H1 (cell line): ENCODE measurements around the gene TOP1. TPM values are rescaled to one million over a fixed set of nuclear protein-coding genes. Genes with fewer than 3 reads are reported as not detected.

ENCODE experiments used
- CTCF ChIA-PET: fragments of 300-600 bp; sonication (Branson Sonifier 250); formaldehyde crosslinking; loops from one replicate; lab custom pipeline; 2021; ENCODE audit not compliant: partially characterized antibody; lab: Charles Lee
- POLR2A ChIA-PET: fragments of 300-600 bp; sonication (Branson Sonifier 250); formaldehyde crosslinking; loops from one replicate; lab custom pipeline; 2021; ENCODE audit warnings: inconsistent platforms; ENCODE audit not compliant: partially characterized antibody; lab: Charles Lee
- DNase-seq, 2 experiments: peaks; one replicate each; pipeline versions ENCODE4 v3.0.0 to v3.0.0-alpha.2; 2010 to 2022; ENCODE audit warnings: low spot score in 2 of 2, low read depth in 1 of 2, mixed read lengths in 1 of 2
- FAIRE-seq: peaks from 2 replicates; lab custom pipeline; 2011; peaks lifted over from hg19 to GRCh38; lab: Jason Lieb, UNC
- H2AFZ ChIP-seq: 2 replicates; pipeline ENCODE4 v1.8.1; 2012; ENCODE audit warnings: low read length, inconsistent platforms
- H2AK5ac ChIP-seq: 2 replicates; pipeline ENCODE4 v1.6.1; 2013; ENCODE audit warnings: low read depth, low read length
- H2BK120ac ChIP-seq: replicated peaks from 2 replicates; pipeline ENCODE3; 2013; ENCODE audit warnings: low read depth, low read length, inconsistent platforms
- H2BK12ac ChIP-seq: 2 replicates; pipeline ENCODE4 v1.6.1; 2013; ENCODE audit warnings: low read depth, low read length
- H2BK15ac ChIP-seq: 2 replicates; pipeline ENCODE4 v1.6.1; 2013; ENCODE audit warnings: low read length
- H2BK20ac ChIP-seq: 2 replicates; pipeline ENCODE4 v1.6.1; 2013; ENCODE audit warnings: low read length
- H2BK5ac ChIP-seq: 2 replicates; pipeline ENCODE4 v1.6.1; 2013; ENCODE audit warnings: low read depth, low read length
- H3K14ac ChIP-seq: 2 replicates; pipeline ENCODE4 v1.6.1; 2013; ENCODE audit warnings: inconsistent platforms; ENCODE audit not compliant: insufficient read length
- H3K18ac ChIP-seq: 2 replicates; pipeline ENCODE4 v1.6.1; 2013; ENCODE audit warnings: low read length; ENCODE audit errors: extremely low read depth
- H3K23ac ChIP-seq: 2 replicates; pipeline ENCODE4 v1.6.1; 2013; ENCODE audit warnings: inconsistent platforms; ENCODE audit not compliant: insufficient read length
- H3K23me2 ChIP-seq: 2 replicates; pipeline ENCODE4 v1.6.1; 2013; ENCODE audit warnings: low read depth, low read length
- H3K27ac ChIP-seq: 2 replicates; pipeline ENCODE4 v1.6.1; 2011; ENCODE audit warnings: low read depth, low read length, inconsistent platforms
- H3K27me3 ChIP-seq, 4 experiments: replicated peaks in 1 of 4; 1 replicate in 1 of 4; 2 replicates in 3 of 4; pipeline versions ENCODE4 v1.6.1 to v1.8.1; 2011 to 2013; ENCODE audit warnings: low read length in 3 of 4, mild to moderate bottlenecking in 3 of 4, inconsistent platforms in 2 of 4, mixed read lengths in 2 of 4, moderate library complexity in 1 of 4; ENCODE audit not compliant: control insufficient read depth in 3 of 4, insufficient read depth in 3 of 4; ENCODE audit errors: extremely low read depth in 1 of 4
- H3K36me3 ChIP-seq, 4 experiments: 2 replicates each; pipeline versions ENCODE4 v1.6.1 to v1.8.1; 2011 to 2013; ENCODE audit warnings: mild to moderate bottlenecking in 4 of 4, low read length in 3 of 4, moderate library complexity in 2 of 4, control low read depth in 1 of 4, inconsistent platforms in 1 of 4; ENCODE audit not compliant: insufficient read depth in 4 of 4, control insufficient read depth in 2 of 4
- H3K4ac ChIP-seq: replicated peaks from 2 replicates; pipeline ENCODE3; 2013; ENCODE audit warnings: low read length, low read depth, mixed read lengths, inconsistent platforms; ENCODE audit not compliant: insufficient read length
- H3K4me1 ChIP-seq, 4 experiments: replicated peaks in 1 of 4; 1 replicate in 1 of 4; 2 replicates in 3 of 4; pipeline versions ENCODE4 v1.6.1 to v1.8.1; 2011 to 2013; ENCODE audit warnings: low read length in 3 of 4, inconsistent platforms in 2 of 4, mixed read lengths in 1 of 4; ENCODE audit not compliant: insufficient read depth in 4 of 4, control insufficient read depth in 3 of 4
- H3K4me2 ChIP-seq, 2 experiments: 2 replicates each; pipeline versions ENCODE4 v1.6.1 to v1.8.1; 2011 to 2013; ENCODE audit warnings: low read depth in 2 of 2, low read length in 2 of 2, control low read depth in 1 of 2, inconsistent platforms in 1 of 2, mild to moderate bottlenecking in 1 of 2; ENCODE audit not compliant: insufficient read depth in 1 of 2
- H3K4me3 ChIP-seq, 4 experiments: fragments of 200-600, 300-600 bp in 1 of 4; sonication (generic), shearing (Covaris generic), sonication (Bioruptor Twin) in 1 of 4; 2 replicates each; pipeline versions ENCODE4 v1.5.1 to v1.8.1; 2011 to 2016; ENCODE audit warnings: low read length in 4 of 4, low read depth in 3 of 4, control low read depth in 2 of 4, inconsistent platforms in 2 of 4, mild to moderate bottlenecking in 2 of 4, mixed read lengths in 1 of 4, moderate library complexity in 1 of 4; ENCODE audit not compliant: insufficient read depth in 2 of 4; ENCODE audit errors: extremely low read depth in 1 of 4
- H3K56ac ChIP-seq: replicated peaks from 2 replicates; pipeline ENCODE3; 2013; ENCODE audit warnings: low read depth, mild to moderate bottlenecking, mixed read lengths, low read length, inconsistent platforms; ENCODE audit not compliant: insufficient read length
- H3K79me1 ChIP-seq: 2 replicates; pipeline ENCODE4 v1.6.1; 2013; ENCODE audit warnings: low read depth, low read length, control low read depth
- H3K79me2 ChIP-seq, 2 experiments: 2 replicates each; pipeline versions ENCODE4 v1.6.1 to v1.8.1; 2012 to 2013; ENCODE audit warnings: low read length in 2 of 2, mild to moderate bottlenecking in 2 of 2, inconsistent platforms in 1 of 2; ENCODE audit not compliant: insufficient read depth in 2 of 2, control insufficient read depth in 1 of 2
- H3K9ac ChIP-seq, 4 experiments: replicated peaks in 1 of 4; 1 replicate in 1 of 4; 2 replicates in 3 of 4; pipeline versions ENCODE4 v1.6.1 to v1.8.1; 2011 to 2013; ENCODE audit warnings: low read depth in 3 of 4, low read length in 3 of 4, control low read depth in 2 of 4, mild to moderate bottlenecking in 2 of 4, moderate library complexity in 2 of 4, inconsistent platforms in 1 of 4; ENCODE audit errors: extremely low read depth in 1 of 4
- H3K9me3 ChIP-seq, 2 experiments: 2 replicates each; pipeline versions ENCODE4 v1.6.1 to v1.8.1; 2012 to 2013; ENCODE audit warnings: mild to moderate bottlenecking in 2 of 2, moderate library complexity in 2 of 2, control low read depth in 1 of 2, inconsistent platforms in 1 of 2, low read depth in 1 of 2, low read length in 1 of 2, mixed read lengths in 1 of 2; ENCODE audit not compliant: insufficient read depth in 2 of 2
- H4K20me1 ChIP-seq, 2 experiments: replicated peaks in 1 of 2; 2 replicates each; pipeline versions ENCODE3 to v1.8.1; 2011 to 2013; ENCODE audit warnings: inconsistent platforms in 2 of 2, low read length in 2 of 2, mild to moderate bottlenecking in 1 of 2; ENCODE audit not compliant: insufficient read depth in 2 of 2, control insufficient read depth in 1 of 2
- H4K5ac ChIP-seq: 2 replicates; pipeline ENCODE4 v1.6.1; 2013; ENCODE audit warnings: low read length, low read depth, mixed read lengths, inconsistent platforms; ENCODE audit not compliant: insufficient read length
- H4K8ac ChIP-seq: 2 replicates; pipeline ENCODE4 v1.8.0; 2013; ENCODE audit warnings: mild to moderate bottlenecking, moderate library complexity, low read length, inconsistent platforms; ENCODE audit not compliant: insufficient read depth; ENCODE audit errors: extremely low read depth
- H4K91ac ChIP-seq: replicated peaks from 2 replicates; pipeline ENCODE3; 2013; ENCODE audit warnings: low read length, mixed read lengths, inconsistent platforms; ENCODE audit not compliant: insufficient read length
- CBX8 ChIP-seq: fragments of 300-800, 300-1000 bp; sonication (generic); IDR thresholded peaks from 2 replicates; pipeline ENCODE4 v1.7.1; 2016; ENCODE audit warnings: low read depth, low read length, borderline replicate concordance
- CEBPB ChIP-seq: IDR thresholded peaks from 2 replicates; pipeline ENCODE4 v1.6.1; 2012; ENCODE audit warnings: low read depth, low read length
- EGR1 ChIP-seq: IDR thresholded peaks from 2 replicates; pipeline ENCODE4 v1.6.1; 2011; ENCODE audit warnings: low read depth, low read length, borderline replicate concordance
- NANOG ChIP-seq: IDR thresholded peaks from 2 replicates; pipeline ENCODE4 v1.6.1; 2011; ENCODE audit warnings: low read length, low read depth, mild to moderate bottlenecking, inconsistent platforms; ENCODE audit not compliant: insufficient read depth, poor library complexity, severe bottlenecking
- SP1 ChIP-seq: IDR thresholded peaks from 2 replicates; pipeline ENCODE4 v1.6.1; 2011; ENCODE audit warnings: low read depth, low read length
- WGBS, 2 experiments: shearing (Covaris generic) in 1 of 2; methylation state at CpG; one replicate each; pipeline versions ENCODE4 v1.1.6 to v1.1.7; 2013 to 2015; ENCODE audit warnings: low lambda C conversion rate in 2 of 2, mixed read lengths in 2 of 2, inconsistent platforms in 1 of 2, low coverage in 1 of 2, missing lambda C conversion rate in 1 of 2; ENCODE audit not compliant: insufficient replicate concordance in 2 of 2, insufficient coverage in 1 of 2, insufficient read length in 1 of 2; ENCODE audit errors: extremely low coverage in 1 of 2, missing lambda C conversion rate in 1 of 2; 5-methylcytosine and 5-hydroxymethylcytosine counted together
- polyA plus RNA-seq, 7 experiments: library from polyadenylated mRNA; depleted of rRNA in 3 of 7; stranded (reverse) in 5 of 7; unstranded in 2 of 7; fragments of >200 nt in 5 of 7; fragments of 200-250 nt in 2 of 7; gene quantifications; 1 replicate in 5 of 7; 2 replicates in 1 of 7; 4 replicates in 1 of 7; pipeline versions ENCODE4 v1.2.1 to v1.2.3, GENCODE V29; 2011 to 2013; ENCODE audit warnings: missing spikeins in 2 of 7, mixed read lengths in 2 of 7
- total RNA-seq: library from RNA; stranded (reverse); fragmentation: NEBNext Ultra II Directional; extraction: Animal tissue kit (Norgen Biotek cat#: 25700); gene quantifications from 2 replicates; pipeline ENCODE4 v1.2.1, GENCODE V29; 2021
- TF ChIP-seq, protein P1 (sequence below): IDR thresholded peaks from 2 replicates; pipeline ENCODE4 v1.6.1; 2011; ENCODE audit warnings: low read depth, mild to moderate bottlenecking, low read length; ENCODE audit not compliant: insufficient read depth
- TF ChIP-seq, protein P2 (sequence below): IDR thresholded peaks from 2 replicates; pipeline ENCODE4 v1.6.1; 2012; ENCODE audit warnings: inconsistent platforms

The TOP1 gene
- total and polyA plus RNA-seq, 2 of the 8 experiments (the other 6 are each of a cell fraction or from before 2014, with no cell fraction given) = 7.4 to 108 TPM

DNA sequence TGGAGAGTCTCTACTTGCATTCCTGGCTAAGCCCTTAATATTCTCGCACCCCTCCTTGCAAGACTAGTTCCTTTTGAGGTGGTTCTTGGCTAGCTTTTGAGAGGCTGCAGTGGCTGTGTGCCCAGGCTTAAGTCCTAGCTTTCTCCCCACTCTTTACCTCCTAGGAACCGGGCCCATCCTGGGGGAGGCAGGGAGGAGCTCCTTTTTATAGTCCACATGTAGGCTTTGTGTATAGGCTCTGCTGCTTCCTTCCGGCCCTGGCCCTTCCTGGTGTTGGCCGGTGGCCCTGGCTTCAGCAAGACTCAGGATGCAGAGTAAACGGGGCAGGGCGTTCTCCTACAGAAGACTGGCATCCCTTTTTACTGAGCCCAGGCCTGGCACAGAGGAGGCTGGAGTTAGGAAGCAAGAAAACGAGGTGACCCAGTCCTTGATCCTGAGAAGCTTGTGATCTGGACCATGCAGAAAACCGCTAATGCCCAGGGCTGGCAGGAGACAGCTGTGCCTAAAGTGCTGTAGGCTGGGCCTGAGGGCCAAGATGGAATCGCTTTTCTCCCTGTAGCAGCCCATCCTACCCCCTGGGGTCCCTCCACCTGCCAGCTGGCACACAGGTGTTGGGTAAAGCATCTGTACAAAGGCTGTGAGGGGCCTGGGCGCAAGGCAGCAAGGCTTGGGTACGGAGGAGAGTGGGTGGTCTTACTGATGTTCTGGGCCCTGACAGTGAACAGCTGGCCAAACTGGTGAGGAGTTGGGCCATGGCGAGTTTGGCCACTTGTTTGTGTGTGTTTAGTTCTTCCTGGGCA, 117.4 kb downstream of the TOP1 start:
- no peak for DNase-seq
- H2BK120ac ChIP-seq = no peak overlapping the region
- H3K4me2 ChIP-seq = no peak overlapping the region
- peaks cover under 1 to 18% (median 11%) of the 10 kb centered on the region in 4 experiments; a peak in 6 of 7 replicates for H3K4me1 ChIP-seq
- H3K9me3 ChIP-seq = no peaks in the 10 kb centered on the region
- H2BK5ac ChIP-seq = no peak overlapping the region
- H3K14ac ChIP-seq = no peak overlapping the region
- ChIA-PET POLR2A (interaction anchor here (0.7 to 3.1 kb wide), 5 partner anchors 8 to 21 kb away, joined by 3 to 13 read pairs (median 3); no protein-coding TSS in a partner anchor), CTCF (interaction anchor here (0.5 to 2.4 kb wide), 9 partner anchors 11 to 710 kb away, joined by 3 to 12 read pairs (median 3); no protein-coding TSS in a partner anchor)
- H2BK15ac ChIP-seq = no peak overlapping the region
- WGBS, 2 experiments = 87% methylated on average over 12 of the region's 12 CpGs; no CpG with 5 or more reads in 1 of the 2 experiments
- H3K36me3 ChIP-seq = peaks cover 0 to 2% (median 0%) of the 10 kb centered on the region in 4 experiments; a peak in 2 of 8 replicates
- no peak overlapping the region for H4K8ac ChIP-seq
- H3K79me1 ChIP-seq = peaks cover 56% of the 10 kb centered on the region
- no peak overlapping the region for H2AK5ac ChIP-seq
- H3K23ac ChIP-seq = no peak overlapping the region
- no peaks in the 10 kb centered on the region for H3K23me2 ChIP-seq
- H3K18ac ChIP-seq = no peak overlapping the region
- no peak overlapping the region for H2BK20ac ChIP-seq
- H2BK12ac ChIP-seq = no peak overlapping the region
- no peak overlapping the region for H2AFZ ChIP-seq
- peaks cover 47 to 78% of the 10 kb centered on the region in 2 experiments for H4K20me1 ChIP-seq
- H3K9ac ChIP-seq = no peak overlapping the region
- no peak overlapping the region for H3K27ac ChIP-seq
- no peak overlapping the region for H3K4ac ChIP-seq
- H4K91ac ChIP-seq = no peak overlapping the region
- no peak overlapping the region for H3K4me3 ChIP-seq
- H4K5ac ChIP-seq = no peak overlapping the region
- H3K56ac ChIP-seq = no peak overlapping the region
- H3K27me3 ChIP-seq = no peaks in the 10 kb centered on the region
- peaks cover 90 to 100% of the 10 kb centered on the region in 2 experiments for H3K79me2 ChIP-seq
- no peak for FAIRE-seq
- TF ChIP-seq CEBPB (no peak), NANOG (no peak), CBX8 (no peak), SP1 (no peak), EGR1 (no peak)
- TF ChIP-seq, protein P1, sequence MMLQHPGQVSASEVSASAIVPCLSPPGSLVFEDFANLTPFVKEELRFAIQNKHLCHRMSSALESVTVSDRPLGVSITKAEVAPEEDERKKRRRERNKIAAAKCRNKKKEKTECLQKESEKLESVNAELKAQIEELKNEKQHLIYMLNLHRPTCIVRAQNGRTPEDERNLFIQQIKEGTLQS = no peak
- TF ChIP-seq, protein P2, sequence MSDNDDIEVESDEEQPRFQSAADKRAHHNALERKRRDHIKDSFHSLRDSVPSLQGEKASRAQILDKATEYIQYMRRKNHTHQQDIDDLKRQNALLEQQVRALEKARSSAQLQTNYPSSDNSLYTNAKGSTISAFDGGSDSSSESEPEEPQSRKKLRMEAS = no peak
